HG03354 (cell line): ENCODE measurements around the gene CHD2.

Source experiments
- ATAC-seq: cut with Tn5 transposase; IDR thresholded peaks from one replicate; pipeline ENCODE4 v1.9.1; 2021; ENCODE audit warnings: mild to moderate bottlenecking; ENCODE audit not compliant: unreplicated experiment, poor library complexity, severe bottlenecking

Gene CHD2

DNA sequence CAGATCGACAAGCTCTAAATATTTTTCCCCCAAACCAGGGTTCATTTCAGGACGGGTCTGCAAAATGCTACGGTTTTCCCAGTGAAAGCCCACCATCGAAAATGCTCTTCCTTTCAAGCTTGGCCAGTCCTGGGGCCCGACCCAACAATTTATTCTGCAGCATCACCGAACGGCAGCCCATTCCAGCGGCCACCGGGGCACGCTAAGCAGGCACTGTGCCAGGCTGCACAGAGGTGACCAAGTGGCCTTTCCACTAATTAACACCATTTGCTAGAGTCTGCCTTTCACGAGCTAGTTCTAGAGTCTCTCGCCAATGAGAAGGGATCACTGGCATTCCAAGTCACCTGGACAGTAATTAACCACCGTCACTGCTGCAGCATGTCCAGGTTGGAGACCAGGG lies 174.5 kb downstream of the CHD2 start:
- no peak for ATAC-seq

DNA sequence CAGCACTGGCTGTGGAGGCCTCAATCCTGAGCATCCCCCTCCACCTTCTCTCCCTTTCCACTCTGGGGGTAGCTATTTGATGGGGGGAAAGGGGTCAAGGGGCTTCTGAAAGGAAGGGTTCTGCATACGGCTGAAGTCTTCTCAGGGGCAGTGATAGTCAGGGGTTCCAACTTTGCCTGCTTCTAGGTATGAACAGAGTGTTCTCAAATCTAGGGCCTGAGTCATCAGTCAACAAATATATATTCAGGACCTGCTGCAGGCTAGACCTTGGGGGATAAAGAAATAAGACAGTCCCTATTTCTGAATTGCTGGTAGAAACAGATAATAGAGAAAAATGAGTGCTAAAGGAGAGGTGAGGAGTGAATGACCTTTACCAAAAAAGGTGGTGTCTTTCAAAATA lies 176.1 kb downstream of the CHD2 start:
- ATAC-seq, result no peak

DNA sequence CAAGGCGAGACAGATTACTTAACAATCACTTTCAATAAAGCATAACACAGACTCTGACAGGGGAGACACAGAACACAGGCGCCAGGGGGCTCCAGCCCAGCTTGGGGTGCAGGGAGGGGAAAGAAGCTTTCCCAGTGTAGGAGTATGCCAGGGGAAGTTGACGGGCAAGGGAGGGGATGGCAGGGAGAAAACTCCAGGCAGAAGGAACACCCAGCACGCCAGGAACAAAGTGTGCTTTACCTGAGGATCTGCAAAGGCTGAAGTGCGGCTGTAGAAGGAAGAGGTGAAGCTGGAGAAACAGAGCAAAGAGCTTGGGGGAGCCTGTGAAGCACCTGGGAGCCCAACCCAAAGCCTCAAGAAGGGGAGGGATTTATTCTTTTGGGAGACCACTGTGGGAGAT lies 176.8 kb downstream of the CHD2 start:
- ATAC-seq, result no peak
